Gastrocnemius medialis (tissue), 4 donors: Measurements from ENCODE around the gene AGPS. TPM values are rescaled to one million over a fixed set of nuclear protein-coding genes. Genes with fewer than 3 reads are reported as not detected.
"Not testable (repeated sequence)": the region's sequence is repeated elsewhere in the genome, so short reads cannot be mapped to it uniquely, and the experiment has no call there.

Source experiments
- ATAC-seq, 2 donors: fragments of 150-250 bp; one replicate each; pipeline ENCODE4 v1.9.1; 2016
- DNase-seq, 2 donors: peaks; one replicate each; pipeline ENCODE4 v3.0.0-alpha.2; 2019
- H3K27ac ChIP-seq, 4 donors: fragments of 200-600 bp; sonication (generic); 1 replicate in 1 of 4; 2 replicates in 3 of 4; pipeline ENCODE4 v1.5.1; 2016 to 2018; ENCODE audit warnings: mild to moderate bottlenecking in 2 of 4, moderate library complexity in 1 of 4
- H3K27me3 ChIP-seq, 3 donors: fragments of 200-600 bp; sonication (generic) in 2 of 3; 1 replicate in 1 of 3; 2 replicates in 2 of 3; pipeline versions ENCODE4 v1.5.1 to v1.6.0; 2016 to 2019; ENCODE audit warnings: mild to moderate bottlenecking in 1 of 3, moderate library complexity in 1 of 3
- H3K36me3 ChIP-seq, 2 donors: fragments of 200-600 bp; sonication (generic) in 1 of 2; one replicate each; pipeline ENCODE4 v1.5.1; 2017 to 2018
- H3K4me1 ChIP-seq, 2 donors: fragments of 200-600 bp; sonication (generic) in 1 of 2; one replicate each; pipeline ENCODE4 v1.5.1; 2016 to 2017; ENCODE audit warnings: mild to moderate bottlenecking in 2 of 2
- H3K4me3 ChIP-seq, 4 donors: fragments of 200-600 bp; sonication (generic) in 3 of 4; 1 replicate in 1 of 4; 2 replicates in 3 of 4; pipeline ENCODE4 v1.5.1; 2016 to 2019; ENCODE audit warnings: mild to moderate bottlenecking in 2 of 4
- H3K9me3 ChIP-seq, 3 donors: fragments of 200-600 bp; sonication (generic) in 2 of 3; 1 replicate in 1 of 3; 2 replicates in 2 of 3; pipeline ENCODE4 v1.5.1; 2016 to 2019
- POLR2A ChIP-seq, 2 donors: fragments of 450-650 bp; IDR thresholded peaks; one replicate each; pipeline ENCODE4 v1.6.1; 2017; ENCODE audit warnings: antibody characterized with exemption in 2 of 2, mild to moderate bottlenecking in 2 of 2, moderate library complexity in 2 of 2
- in situ Hi-C, 4 donors: fragments of 200-750 bp; cut with MboI; loops; one replicate each; pipeline versions ENCODE4 v1.15.0 to v1.8.0; 2017; ENCODE audit warnings: low sequenced_read_pairs in 4 of 4
- intact Hi-C: fragments of 100-400 bp; cut with DNase I; formaldehyde crosslinking; loops from one replicate; pipeline ENCODE4 v1.15.1; 2023; ENCODE audit warnings: low total_unique reads
- total RNA-seq, 4 donors: library from RNA; depleted of rRNA; stranded (reverse); fragments of >200 nt; gene quantifications; one replicate each; pipeline versions ENCODE4 v1.1.0 to v1.2.3, GENCODE V29; 2016
- TF ChIP-seq, protein P1 (sequence below), 5 experiments: fragments of 450-650 bp in 3 of 5; fragments of 200-600 bp in 2 of 5; sonication (generic) in 2 of 5; IDR thresholded peaks in 4 of 5; conservative IDR thresholded peaks in 1 of 5; 1 replicate in 4 of 5; 2 replicates in 1 of 5; pipeline ENCODE4 v1.5.1; 2016 to 2019; ENCODE audit warnings: antibody characterized with exemption in 5 of 5, mild to moderate bottlenecking in 3 of 5, moderate library complexity in 3 of 5

Gene AGPS
- total RNA-seq, 4 donors from 2014 or later, result 23.1 to 30.9 (median 26.2) TPM

DNA sequence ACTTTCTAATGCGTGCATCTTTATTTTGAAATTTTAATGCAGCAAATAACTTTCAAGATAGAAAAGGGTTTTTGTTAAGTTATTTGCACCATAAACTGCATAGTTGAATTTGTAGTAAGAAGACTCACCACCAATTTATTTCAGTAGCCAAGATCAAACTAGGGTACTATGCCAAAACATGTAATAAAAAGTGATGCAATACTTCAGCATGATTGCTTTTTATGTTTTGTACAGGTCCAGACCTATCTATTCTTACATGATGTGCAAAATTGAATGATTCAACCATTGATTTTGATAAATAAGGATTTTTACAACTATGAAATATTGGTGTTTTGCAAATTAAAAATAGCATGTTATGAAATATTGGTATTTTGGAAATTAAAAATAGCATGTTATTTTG is 26.7 kb downstream of the AGPS start:
- in situ Hi-C loops, result loop anchor here (5.0 to 10.0 kb wide), 4 partner anchors 82 to 254 kb away; no protein-coding TSS in a partner anchor
- Histone ChIP-seq H3K36me3 (no peaks in the 10 kb centered on the region), H3K9me3 (no peaks in the 10 kb centered on the region), H3K27me3 (no peaks in the 10 kb centered on the region), H3K27ac (no peak overlapping the region), H3K4me3 (no peak overlapping the region), H3K4me1 (peaks cover 9% of the 10 kb centered on the region in 2 donors)
- intact Hi-C loops, result loop anchor here (5.0 kb wide), 1 partner anchor 157 kb away; the partner anchor contains the start of gene NFE2L2
- no peak for TF ChIP-seq POLR2A (IDR thresholded peaks at IDR 0.05)
- TF ChIP-seq, protein P1, sequence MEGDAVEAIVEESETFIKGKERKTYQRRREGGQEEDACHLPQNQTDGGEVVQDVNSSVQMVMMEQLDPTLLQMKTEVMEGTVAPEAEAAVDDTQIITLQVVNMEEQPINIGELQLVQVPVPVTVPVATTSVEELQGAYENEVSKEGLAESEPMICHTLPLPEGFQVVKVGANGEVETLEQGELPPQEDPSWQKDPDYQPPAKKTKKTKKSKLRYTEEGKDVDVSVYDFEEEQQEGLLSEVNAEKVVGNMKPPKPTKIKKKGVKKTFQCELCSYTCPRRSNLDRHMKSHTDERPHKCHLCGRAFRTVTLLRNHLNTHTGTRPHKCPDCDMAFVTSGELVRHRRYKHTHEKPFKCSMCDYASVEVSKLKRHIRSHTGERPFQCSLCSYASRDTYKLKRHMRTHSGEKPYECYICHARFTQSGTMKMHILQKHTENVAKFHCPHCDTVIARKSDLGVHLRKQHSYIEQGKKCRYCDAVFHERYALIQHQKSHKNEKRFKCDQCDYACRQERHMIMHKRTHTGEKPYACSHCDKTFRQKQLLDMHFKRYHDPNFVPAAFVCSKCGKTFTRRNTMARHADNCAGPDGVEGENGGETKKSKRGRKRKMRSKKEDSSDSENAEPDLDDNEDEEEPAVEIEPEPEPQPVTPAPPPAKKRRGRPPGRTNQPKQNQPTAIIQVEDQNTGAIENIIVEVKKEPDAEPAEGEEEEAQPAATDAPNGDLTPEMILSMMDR (IDR thresholded peaks at IDR 0.05 in 4 of 5, conservative IDR thresholded peaks at IDR 0.05 in 1 of 5), result no peak
- no peak for ATAC-seq
- DNase-seq, result no peak

DNA sequence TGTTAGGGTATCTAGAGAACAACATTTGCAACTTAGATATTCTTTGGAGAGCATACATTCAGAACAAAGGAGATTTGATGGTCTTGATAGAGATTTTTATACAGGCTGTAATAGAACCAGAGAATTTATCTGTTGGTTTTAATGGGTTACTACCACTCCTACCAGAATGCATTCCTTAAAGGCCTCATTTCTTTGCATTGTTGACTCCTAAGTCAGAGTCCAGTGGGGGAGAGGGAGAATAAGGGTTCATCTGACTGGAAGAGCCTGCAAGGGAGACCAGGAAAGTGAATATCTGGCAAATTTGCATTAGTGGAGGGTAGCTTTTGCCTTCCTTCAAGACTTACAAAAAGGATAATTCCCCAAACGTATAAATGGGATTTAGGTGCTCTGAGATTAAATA is 29.7 kb downstream of the AGPS start:
- peaks cover 5 to 9% of the 10 kb centered on the region in 2 donors for H3K4me1 ChIP-seq
- DNase-seq (no peak), ATAC-seq (no peak)
- no peaks in the 10 kb centered on the region for H3K9me3 ChIP-seq
- no peak overlapping the region for H3K27ac ChIP-seq
- H3K36me3 ChIP-seq, result no peaks in the 10 kb centered on the region
- TF ChIP-seq POLR2A (IDR thresholded peaks at IDR 0.05), result no peak
- TF ChIP-seq, protein P1 (IDR thresholded peaks at IDR 0.05 in 4 of 5, conservative IDR thresholded peaks at IDR 0.05 in 1 of 5), result no peak
- no peaks in the 10 kb centered on the region for H3K27me3 ChIP-seq
- H3K4me3 ChIP-seq, result no peak overlapping the region
- in situ Hi-C loops (no loop called here), intact Hi-C loops (no loop called here)

DNA sequence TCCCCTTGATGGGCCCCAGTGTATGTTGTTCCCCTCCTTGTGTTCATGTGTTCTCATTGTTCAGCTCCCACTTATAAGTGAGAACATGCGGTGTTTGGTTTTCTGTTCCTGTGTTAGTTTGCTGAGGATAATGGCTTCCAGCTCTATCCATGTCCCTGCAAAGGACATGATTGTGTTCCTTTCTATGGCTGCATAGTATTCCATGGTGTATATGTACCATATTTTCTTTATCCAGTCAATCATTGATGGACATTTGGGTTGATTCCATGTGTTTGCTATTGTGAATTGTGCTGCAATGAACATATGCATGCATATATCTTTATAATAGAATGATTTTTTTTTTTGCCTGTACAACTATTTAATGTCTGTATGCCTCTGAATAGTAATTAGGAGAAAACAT is 31.5 kb downstream of the AGPS start:
- H3K36me3 ChIP-seq, H3K27me3 ChIP-seq, ATAC-seq, H3K4me1 ChIP-seq, intact Hi-C loops, H3K4me3 ChIP-seq, DNase-seq, H3K27ac ChIP-seq, in situ Hi-C loops, H3K9me3 ChIP-seq: not testable (repeated sequence)

DNA sequence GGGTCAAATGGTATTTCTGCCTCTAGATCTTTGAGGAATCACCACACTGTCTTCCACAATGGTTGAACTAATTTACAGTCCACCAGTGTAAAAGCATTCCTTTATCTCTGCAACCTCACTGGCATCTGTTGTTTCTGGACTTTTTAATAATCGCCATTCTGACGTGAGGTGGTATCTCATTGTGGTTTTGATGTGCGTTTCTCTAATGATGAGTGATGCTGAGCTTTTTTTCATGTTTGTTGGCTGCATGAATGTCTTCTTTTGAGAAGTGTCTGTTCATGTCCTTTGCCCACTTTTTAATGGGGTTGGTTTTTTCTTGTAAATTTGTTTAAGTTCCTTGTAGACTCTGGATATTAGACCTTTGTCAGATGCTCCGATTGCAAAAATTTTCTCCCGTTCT is 32.0 kb downstream of the AGPS start:
- H3K27me3 ChIP-seq, H3K36me3 ChIP-seq, H3K27ac ChIP-seq, H3K4me3 ChIP-seq, DNase-seq, ATAC-seq, intact Hi-C loops, in situ Hi-C loops, H3K9me3 ChIP-seq, H3K4me1 ChIP-seq: not testable (repeated sequence)

DNA sequence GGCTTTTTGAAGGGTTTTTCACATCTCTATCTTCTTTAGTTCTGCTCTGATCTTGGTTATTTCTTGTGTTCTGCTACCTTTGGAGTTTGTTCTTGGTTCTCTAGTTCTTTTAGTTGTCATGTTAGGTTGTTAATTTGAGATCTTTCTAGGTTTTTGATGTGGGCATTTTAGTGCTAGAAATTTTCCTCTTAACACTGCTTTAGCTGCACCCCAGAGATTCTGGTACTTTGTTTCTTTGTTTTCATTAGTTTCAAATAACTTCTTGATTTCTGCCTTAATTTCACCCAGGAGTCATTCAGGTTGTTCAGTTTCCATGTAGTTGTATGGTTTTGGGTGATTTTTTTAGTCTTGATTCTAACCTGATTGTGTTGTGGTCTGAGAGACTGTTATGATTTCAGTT is 34.7 kb downstream of the AGPS start:
- H3K9me3 ChIP-seq, result no peaks in the 10 kb centered on the region
- in situ Hi-C loops, result no loop called here
- no peak for DNase-seq

DNA sequence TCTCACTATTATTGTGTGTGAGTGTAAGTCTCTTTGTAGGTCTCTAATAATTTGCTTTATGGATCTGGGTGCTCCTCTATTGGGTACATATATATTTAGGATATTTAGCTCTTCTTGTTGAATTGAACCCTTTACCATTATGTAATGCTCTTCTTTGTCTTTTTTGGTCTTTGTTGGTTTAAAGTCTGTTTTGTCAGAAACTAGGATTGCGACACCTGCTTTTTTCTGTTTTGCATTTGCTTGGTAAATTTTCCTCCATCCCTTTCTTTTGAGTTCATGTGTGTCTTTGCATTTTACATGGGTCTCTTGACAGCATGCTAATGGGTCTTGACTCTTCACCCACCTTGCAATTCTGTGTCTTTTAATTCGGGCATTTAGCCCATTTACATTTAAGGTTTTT is 35.4 kb downstream of the AGPS start:
- H3K27me3 ChIP-seq, intact Hi-C loops, DNase-seq, ATAC-seq, H3K9me3 ChIP-seq, H3K4me3 ChIP-seq, H3K4me1 ChIP-seq, H3K27ac ChIP-seq, in situ Hi-C loops, H3K36me3 ChIP-seq: not testable (repeated sequence)

More for the DNA sequence above, 34.7 kb downstream of the AGPS start:
- no peak overlapping the region for H3K4me3 ChIP-seq
- H3K36me3 ChIP-seq, result no peaks in the 10 kb centered on the region
- H3K27me3 ChIP-seq, result no peaks in the 10 kb centered on the region
- TF ChIP-seq, protein P1 (IDR thresholded peaks at IDR 0.05 in 4 of 5, conservative IDR thresholded peaks at IDR 0.05 in 1 of 5), result no peak
- no peak for TF ChIP-seq POLR2A (IDR thresholded peaks at IDR 0.05)
- intact Hi-C loops, result no loop called here
- ATAC-seq, result no peak
- no peak overlapping the region for H3K27ac ChIP-seq
- peaks cover 0 to 2% of the 10 kb centered on the region in 2 donors for H3K4me1 ChIP-seq
